ENCODE data around the gene PLA2G10. TPM values are rescaled to one million over a fixed set of nuclear protein-coding genes. Genes with fewer than 3 reads are reported as not detected.

Gene PLA2G10
- total RNA-seq, 1 donor from 2014 or later: not detected

- FAIRE-seq (no peak), DNase-seq (ENCODE audit: low read depth) (no peak)
- H3K9ac ChIP-seq (ENCODE audit: low read length): no peak overlapping the region
- no peak overlapping the region for H3K4me3 ChIP-seq (ENCODE audit: insufficient read depth, low read depth, low read length)
- peaks cover 10% of the 10 kb centered on the region for H3K36me3 Mint-ChIP-seq (ENCODE audit: low read depth, unreplicated experiment)
- H3K9me3 ChIP-seq (ENCODE audit: insufficient read depth, low read depth, low read length): no peaks in the 10 kb centered on the region
- peaks cover 69% of the 10 kb centered on the region for H4K20me1 ChIP-seq (ENCODE audit: insufficient read depth, low read length)
- TF ChIP-seq CTCF (IDR thresholded peaks at IDR 0.05; ENCODE audit: insufficient read depth, low read depth, low read length) (no peak), EZH2 (IDR thresholded peaks at IDR 0.05; ENCODE audit: insufficient read depth, low read length) (no peak)
- H3K4me3 Mint-ChIP-seq (ENCODE audit: unreplicated experiment): peak overlapping the region; percentile 69
- no peaks in the 10 kb centered on the region for H3K9me3 Mint-ChIP-seq (ENCODE audit: unreplicated experiment)
- peaks cover 10% of the 10 kb centered on the region for H3K4me1 ChIP-seq (ENCODE audit: insufficient read depth, low read length)
- no peaks in the 10 kb centered on the region for H3K27me3 ChIP-seq (ENCODE audit: insufficient read depth, low read length)
- no peak overlapping the region for H3K27ac ChIP-seq (ENCODE audit: low read depth, low read length)
- H3K27me3 Mint-ChIP-seq (ENCODE audit: low read depth, unreplicated experiment): no peaks in the 10 kb centered on the region
- peaks cover 27% of the 10 kb centered on the region for H3K4me1 Mint-ChIP-seq (ENCODE audit: low read depth, unreplicated experiment)
- H2AFZ ChIP-seq (ENCODE audit: low read depth, low read length): no peak overlapping the region
- H3K79me2 ChIP-seq (ENCODE audit: insufficient read depth, low read length): peaks cover 82% of the 10 kb centered on the region
- H3K27ac Mint-ChIP-seq (ENCODE audit: unreplicated experiment): peak overlapping the region; percentile 30
- H3K4me2 ChIP-seq (ENCODE audit: low read length): no peak overlapping the region
- H3K36me3 ChIP-seq (ENCODE audit: insufficient read depth, low read length): peaks cover 18% of the 10 kb centered on the region
Observed at GRCh38 chr16:14635395-14636165, 58.5 kb downstream of the PLA2G10 start.

GRCh38 chr16:14634389-14634725, 59.8 kb downstream of the PLA2G10 start:
- no peak overlapping the region for H3K27ac ChIP-seq (ENCODE audit: low read depth, low read length)
- TF ChIP-seq CTCF (IDR thresholded peaks at IDR 0.05; ENCODE audit: insufficient read depth, low read depth, low read length) (no peak), EZH2 (IDR thresholded peaks at IDR 0.05; ENCODE audit: insufficient read depth, low read length) (no peak)
- H3K27me3 Mint-ChIP-seq (ENCODE audit: low read depth, unreplicated experiment): no peaks in the 10 kb centered on the region
- peak overlapping the region; percentile 97 for H3K4me2 ChIP-seq (ENCODE audit: low read length)
- H2AFZ ChIP-seq (ENCODE audit: low read depth, low read length): no peak overlapping the region
- peak overlapping the region; percentile 98 for H3K4me3 Mint-ChIP-seq (ENCODE audit: unreplicated experiment)
- peaks cover 5% of the 10 kb centered on the region for H3K36me3 Mint-ChIP-seq (ENCODE audit: low read depth, unreplicated experiment)
- H3K9ac ChIP-seq (ENCODE audit: low read length): peak overlapping the region; percentile 95
- H4K20me1 ChIP-seq (ENCODE audit: insufficient read depth, low read length): peaks cover 56% of the 10 kb centered on the region
- no peak for FAIRE-seq
- H3K9me3 ChIP-seq (ENCODE audit: insufficient read depth, low read depth, low read length): no peaks in the 10 kb centered on the region
- H3K36me3 ChIP-seq (ENCODE audit: insufficient read depth, low read length): peaks cover 15% of the 10 kb centered on the region
- DNase-seq (ENCODE audit: low read depth): no peak
- H3K4me3 ChIP-seq (ENCODE audit: insufficient read depth, low read depth, low read length): peak overlapping the region; percentile 98
- peaks cover 11% of the 10 kb centered on the region for H3K4me1 ChIP-seq (ENCODE audit: insufficient read depth, low read length)
- peak overlapping the region; percentile 91 for H3K27ac Mint-ChIP-seq (ENCODE audit: unreplicated experiment)
- peaks cover 76% of the 10 kb centered on the region for H3K79me2 ChIP-seq (ENCODE audit: insufficient read depth, low read length)
- peaks cover 30% of the 10 kb centered on the region for H3K4me1 Mint-ChIP-seq (ENCODE audit: low read depth, unreplicated experiment)
- no peaks in the 10 kb centered on the region for H3K27me3 ChIP-seq (ENCODE audit: insufficient read depth, low read length)
- H3K9me3 Mint-ChIP-seq (ENCODE audit: unreplicated experiment): no peaks in the 10 kb centered on the region
